NCI-H69 (cell line): ENCODE results near the gene EDIL3.

ENCODE experiments used
- DNase-seq: peaks from one replicate; lab custom pipeline; 2025; lab: John Stamatoyannopoulos, UW

The EDIL3 gene

DNA sequence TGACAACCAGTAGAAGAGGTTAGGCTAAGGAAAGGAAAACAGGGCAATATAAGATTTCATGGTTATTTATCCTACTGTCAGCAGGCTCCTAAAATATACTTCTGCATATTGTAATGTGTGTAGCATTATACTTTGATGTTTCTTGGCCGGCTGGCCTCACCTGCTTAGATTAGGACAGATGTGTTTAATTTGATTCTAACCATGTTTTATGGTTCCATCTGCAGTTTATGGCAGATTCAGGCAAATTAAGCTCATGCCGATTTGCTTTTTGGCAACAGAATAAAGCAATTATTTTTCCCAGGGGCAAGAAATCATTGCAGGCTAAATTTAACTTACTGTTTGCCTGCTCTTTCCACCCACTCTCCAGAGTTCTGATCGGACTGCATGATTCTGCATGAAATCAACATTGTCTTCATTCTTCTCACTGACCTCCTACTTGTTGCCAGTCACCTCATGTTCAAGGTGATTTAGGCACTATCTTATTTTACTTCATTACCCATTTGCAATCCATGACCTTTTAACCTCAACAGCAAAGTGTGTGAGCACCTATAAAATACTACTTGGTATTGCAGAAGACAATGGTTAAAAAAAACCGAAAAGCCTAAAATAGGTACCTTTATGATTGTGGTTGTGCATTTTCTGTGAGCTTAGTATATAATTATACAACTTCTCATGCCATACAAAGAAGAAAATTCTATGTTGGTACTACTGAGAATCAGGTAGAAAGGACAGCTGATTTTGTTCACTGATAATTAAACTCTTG is 125.2 kb downstream of the EDIL3 start:
- DNase-seq, result peak; percentile 84

DNA sequence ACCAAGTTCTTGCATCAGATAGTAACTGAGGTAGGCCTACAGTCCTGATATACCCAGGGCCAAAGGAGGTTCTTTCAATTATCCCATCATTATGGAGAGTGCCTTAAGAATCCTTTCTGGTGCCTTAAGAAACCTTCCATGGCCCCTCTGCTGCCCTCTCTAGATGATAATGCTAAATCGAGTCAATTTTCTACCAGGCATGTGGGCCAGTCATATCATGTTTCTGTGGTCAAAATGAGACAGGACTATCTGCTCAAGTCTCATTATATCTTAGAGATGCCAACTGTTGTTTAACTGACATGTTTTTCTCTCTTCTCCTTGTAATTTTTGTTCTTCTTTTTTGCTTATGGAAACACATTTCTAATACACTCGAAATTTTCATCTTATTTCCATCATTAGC is 127.6 kb downstream of the EDIL3 start:
- no peak for DNase-seq

DNA sequence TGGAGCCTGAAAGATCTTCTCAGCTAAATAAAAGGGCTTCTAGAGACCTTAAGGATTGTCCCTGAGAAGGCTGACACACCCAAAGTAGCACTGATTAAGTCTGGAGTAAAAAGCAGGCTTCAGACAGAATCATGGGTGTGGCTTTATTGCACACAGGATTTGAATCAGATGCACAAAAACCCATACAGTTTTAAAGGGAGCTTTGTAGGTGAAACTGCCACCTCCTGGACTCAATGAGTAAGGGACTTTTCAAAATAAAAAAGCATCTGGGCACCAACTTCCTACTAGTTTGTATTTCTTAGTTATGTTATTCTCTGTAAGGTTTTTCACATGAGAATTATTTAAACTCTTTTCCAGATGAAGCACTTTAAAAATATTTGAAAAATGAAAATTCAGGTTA is 129.4 kb downstream of the EDIL3 start:
- peak; percentile 79 for DNase-seq

DNA sequence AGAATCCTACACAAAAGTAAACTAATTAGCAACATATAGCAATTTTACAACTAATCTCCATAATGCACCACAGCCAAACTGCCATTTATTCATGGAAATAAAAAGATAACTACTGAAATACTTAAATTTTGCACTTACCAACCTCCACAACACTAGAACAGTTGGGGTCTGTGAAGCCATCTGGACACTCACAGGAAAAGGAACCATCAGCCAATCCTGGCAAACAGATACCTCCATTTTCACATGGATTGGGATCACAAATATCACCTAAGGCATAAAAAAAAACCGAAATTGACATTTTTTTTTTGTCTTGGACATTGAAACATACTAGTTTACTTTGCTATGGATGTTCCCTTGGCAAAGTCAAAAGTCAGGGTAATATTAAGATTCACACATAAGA is 130.7 kb downstream of the EDIL3 start:
- DNase-seq, result peak; percentile 35

DNA sequence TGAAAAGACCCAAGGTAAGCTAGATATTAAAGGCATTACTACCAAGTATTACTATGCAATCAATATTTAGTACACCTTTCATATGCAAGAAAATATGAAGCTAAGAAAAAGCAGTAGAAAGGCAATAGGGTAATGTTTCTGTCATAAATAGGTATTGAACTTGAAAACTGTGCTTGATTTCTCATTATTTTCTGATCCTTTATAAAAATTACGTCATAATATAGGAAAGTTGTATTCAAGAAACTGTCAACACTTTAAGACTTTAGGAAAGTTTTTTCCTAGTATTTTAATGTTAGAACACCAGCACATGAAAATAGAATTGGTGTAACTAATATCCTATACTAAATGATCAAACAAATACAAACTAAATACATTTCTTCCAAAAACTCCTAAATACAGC is 133.2 kb downstream of the EDIL3 start:
- DNase-seq, result no peak

DNA sequence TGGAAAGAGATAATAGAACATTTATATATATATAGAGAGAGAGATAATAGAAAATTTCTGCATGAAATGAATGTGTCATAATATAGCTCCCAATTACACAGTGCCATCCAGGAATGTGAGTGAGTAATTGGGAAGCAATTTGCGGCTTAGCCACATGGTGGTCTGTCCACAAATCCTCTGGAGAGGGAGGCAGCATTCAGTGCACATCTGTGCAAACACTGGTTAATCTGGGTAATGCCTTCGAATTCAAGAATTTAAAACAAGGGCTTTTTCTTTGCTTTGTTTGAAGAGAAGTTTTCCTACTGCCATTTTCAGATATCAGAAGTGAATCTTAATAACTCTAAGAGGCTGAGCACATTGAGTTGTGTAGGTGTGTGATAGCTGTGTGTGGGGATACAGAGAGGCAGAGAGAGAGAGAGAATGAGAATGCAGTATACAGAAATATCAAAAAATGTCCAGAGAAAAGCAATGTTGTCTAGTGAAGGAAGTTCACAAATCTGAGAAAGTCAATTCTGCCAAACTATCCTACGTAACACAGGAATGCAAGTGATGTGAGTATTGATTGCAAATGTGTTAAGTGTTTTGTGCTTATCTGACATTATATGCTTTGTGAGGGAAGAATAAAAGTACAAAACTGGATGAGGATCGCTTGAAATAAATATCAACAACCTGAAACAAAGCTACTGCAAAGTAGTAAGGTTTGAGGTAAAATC is 134.6 kb downstream of the EDIL3 start:
- peak; percentile 83 for DNase-seq

DNA sequence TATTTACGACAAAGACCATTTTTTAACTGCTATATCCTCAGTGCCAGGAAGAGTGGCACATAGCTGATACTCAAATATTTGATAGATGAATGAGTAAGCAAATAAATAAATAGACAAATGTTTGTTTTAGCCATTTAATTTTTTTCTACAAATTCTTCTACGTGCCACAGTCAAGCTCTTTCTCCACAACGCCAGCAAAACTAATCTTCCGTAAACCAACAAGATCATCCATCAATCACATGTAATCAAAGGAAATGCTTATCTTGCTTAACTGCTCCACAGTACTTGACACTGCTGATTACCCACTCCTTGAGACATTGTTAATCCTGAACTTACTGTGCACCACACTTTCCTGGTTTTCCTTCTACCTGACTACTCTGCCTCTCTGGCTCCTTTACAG is 136.7 kb downstream of the EDIL3 start:
- DNase-seq, result no peak

DNA sequence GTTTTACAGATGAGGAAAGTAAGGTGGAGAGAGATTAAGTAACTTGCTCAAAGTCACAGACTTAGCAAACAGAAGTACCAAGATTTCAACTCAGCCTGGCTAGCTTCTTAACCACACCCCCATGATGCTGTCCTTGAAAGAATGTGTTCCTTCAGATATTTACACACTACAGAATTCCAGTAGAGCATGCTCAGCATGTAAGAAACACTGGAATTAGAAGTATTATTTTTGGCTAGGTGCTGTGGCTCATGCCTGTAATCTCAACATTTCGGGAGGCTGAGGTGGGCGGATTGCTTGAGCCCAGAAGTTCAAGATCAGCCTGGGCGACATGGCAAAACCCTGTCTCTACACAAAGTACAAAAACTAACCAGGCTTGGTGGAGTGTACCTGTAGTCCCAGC is 142.4 kb downstream of the EDIL3 start:
- no peak for DNase-seq

DNA sequence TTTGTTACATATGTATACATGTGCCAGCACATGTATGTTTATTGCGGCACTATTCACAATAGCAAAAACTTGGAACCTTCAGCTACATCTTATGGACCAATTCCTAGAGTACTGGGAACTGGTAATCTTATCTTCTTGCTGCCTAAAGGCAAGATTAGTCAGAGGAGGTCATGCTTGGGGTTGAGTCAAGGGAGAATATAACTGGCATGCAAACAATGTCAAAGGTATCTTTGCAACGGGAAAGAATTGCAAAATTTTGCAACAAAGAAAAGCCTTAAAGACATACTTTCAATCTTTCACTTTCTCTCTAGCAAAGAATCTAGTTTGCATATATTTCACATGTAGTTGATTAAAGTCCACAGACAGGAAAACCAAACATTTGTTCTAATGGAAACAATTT is 145.2 kb downstream of the EDIL3 start:
- no peak for DNase-seq

DNA sequence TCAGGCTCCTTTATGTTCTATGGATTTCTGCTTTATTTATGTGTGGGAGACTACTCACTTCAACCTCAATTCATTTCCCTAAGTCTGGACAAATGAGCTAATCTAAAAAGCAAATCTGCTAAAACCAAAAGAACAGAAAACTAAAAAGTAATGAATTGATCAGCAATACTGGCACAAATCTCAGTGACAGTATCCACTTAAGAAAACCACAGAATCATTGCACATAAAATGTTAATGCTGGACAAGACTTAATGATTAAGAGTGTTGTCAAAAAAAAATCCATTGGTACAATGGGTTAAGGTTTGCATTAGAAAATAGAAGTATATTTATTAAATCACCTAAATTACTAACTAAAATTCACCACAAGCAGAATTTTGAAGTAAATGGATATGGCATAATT is 147.6 kb downstream of the EDIL3 start:
- DNase-seq, result peak; percentile 11

DNA sequence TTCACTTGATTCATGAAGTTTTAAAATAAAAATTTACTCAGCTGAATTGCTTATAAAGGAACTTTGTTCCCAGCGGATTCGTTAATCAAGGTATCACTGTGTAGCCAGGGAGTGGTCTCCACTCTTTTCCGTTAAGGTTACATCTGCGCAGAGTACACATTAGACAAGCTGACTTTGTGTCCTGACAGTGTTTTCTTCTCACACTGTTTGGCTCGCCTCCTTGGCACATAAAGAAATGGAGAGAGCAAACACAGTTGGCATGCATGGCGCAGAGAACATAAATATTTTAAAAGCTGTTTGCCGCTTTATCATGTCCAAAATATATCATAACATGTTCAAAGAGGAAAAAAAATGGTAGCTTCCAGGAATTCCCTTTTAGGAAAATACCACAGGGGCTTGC is 153.2 kb downstream of the EDIL3 start:
- DNase-seq, result peak; percentile 8

DNA sequence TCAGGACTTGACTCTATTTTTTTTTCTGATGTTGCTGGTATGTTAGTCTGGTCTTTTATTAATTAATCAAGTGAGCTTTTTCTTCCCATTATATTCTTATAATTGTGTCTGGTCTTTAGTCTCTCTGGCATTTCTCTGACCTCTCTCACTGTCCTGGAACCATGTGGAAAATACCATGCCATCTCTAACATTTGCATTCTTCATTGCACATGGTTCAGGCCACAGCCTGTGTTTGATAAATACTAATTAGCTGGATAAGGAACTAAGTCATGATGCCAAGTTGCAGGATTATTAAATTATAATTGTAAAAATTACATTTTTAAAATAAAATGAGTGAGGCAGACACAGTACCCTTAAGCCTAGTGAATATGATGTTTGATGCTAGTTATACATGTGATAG is 155.6 kb downstream of the EDIL3 start:
- DNase-seq, result no peak

DNA sequence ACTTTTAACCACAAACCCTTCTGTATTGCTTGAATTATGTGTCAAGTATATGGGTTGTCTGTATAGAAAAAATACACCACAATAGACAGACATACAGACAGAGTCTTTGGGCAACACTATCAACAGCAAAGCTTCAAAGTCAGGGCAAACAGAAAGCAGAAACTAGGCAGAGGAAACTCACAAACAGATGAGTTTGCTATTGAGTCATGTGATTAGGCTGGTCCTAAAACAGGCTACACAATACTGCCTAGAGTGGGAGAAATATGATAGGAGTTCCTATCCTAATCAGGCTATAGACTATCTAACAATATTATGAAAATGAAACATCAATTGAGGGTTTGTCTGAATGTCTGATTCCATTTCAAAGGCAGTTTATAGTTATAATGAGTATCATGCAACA is 156.4 kb downstream of the EDIL3 start:
- peak; percentile 10 for DNase-seq

DNA sequence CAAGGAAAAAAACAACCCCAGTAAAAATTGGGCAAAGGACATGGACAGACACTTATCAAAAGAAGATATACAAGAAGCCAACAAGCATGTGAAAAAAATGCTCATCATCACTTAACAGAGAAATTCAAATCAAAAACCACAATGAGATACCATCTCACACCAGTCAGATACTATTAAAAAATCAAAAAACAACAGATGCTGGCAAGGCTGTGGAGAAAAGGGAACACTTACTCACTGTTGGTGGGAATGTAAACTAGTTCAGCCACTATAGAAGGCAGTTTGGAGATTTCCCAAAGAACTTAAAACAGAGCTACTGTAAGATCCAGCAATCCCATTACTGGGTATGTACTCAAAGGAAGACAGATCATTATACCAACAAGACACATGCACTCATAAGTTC is 157.4 kb downstream of the EDIL3 start:
- DNase-seq, result no peak

DNA sequence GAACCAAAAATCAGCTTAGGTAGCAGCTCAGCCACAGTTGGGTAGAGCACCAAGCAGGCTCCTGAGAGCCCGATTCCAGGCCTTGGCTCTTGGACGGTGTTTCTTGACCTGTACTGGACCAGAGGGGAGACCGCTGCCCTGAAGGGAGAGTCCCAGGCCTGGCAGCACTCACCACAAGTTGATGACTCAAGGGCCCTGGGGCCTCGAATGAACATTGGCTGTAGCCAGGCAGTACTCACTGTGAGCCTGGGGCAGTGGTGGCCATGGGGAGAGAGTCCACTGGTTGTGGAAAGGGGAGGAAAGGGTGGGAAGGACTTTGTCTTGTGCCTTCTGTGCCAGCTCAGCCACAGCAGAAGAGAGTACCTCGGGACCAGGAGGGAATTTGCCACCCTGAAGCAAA is 166.1 kb downstream of the EDIL3 start:
- no peak for DNase-seq

DNA sequence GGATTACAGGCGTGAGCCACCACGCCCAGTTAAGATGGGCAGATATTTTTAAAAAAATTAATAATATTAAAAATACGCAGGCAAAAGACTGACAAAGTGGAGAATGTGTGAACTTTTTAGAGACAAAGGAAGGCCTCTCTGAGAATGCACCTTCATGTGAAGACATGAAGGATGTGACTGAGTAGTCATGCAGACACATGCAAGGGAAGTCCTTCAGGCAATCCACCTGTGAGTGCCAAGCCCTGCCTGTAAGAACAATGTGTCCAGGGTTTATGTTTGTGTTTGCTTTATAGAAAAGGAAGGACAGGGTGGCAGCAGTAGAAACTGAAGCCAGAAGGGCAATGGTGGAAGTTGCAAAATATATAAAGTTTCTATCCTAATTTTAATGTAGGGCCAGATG is 169.2 kb downstream of the EDIL3 start:
- DNase-seq, result peak; percentile 12

DNA sequence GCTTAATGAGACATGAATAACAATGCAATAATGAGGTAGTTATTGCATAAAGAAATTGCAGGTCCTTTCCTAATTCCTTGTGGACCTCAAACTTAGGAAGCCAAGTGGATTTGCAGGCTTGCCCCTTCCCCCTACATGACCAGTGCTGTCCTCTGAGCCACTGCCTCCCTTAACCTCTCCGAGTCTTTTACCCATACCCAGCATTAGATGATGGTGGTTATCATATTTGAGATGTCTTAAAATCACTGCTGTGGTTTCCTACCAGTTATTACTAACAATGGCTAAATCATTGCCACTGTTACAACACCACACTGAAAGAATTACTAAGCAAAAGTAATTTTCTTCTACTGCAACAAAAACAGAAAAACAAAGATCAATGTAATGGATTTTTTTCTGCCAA is 170.8 kb downstream of the EDIL3 start:
- DNase-seq, result no peak

DNA sequence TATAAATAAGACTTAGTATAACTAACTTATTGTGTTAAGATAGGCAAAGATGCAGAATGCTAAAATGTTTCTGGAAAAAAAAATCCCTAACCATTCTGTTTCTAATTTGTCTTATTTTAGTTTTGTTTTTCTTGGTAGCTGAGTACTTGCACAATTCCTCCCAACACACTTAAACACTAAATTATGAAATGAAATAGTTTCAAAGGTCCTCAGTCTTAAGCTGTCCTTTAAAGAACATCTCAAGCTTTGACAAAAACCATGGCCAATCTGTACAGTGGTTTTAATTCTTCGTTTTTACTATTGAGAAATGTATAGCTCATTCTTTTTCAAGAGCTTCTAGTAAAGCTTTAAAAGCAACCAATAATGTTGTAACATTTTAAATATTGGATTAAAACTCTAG is 171.5 kb downstream of the EDIL3 start:
- no peak for DNase-seq

DNA sequence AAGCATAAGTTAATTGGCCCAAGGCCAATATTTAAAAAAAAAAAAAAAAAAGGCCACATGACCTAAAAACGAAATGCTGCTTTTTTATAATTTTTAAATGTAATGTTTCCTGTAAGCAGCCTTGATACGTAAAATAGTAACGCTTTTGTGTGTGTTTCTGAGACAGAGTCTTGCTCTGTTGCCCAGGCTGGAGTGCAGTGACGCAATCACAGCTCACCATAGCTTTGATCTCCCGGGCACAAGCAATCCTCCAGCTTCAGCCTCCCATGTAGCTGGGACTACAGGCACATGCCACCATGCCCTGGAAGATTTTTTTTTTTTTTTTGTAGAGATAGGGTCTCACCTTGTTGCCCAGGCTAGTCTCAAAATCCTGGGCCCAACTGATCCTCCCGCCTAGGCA is 179.9 kb downstream of the EDIL3 start:
- no peak for DNase-seq

DNA sequence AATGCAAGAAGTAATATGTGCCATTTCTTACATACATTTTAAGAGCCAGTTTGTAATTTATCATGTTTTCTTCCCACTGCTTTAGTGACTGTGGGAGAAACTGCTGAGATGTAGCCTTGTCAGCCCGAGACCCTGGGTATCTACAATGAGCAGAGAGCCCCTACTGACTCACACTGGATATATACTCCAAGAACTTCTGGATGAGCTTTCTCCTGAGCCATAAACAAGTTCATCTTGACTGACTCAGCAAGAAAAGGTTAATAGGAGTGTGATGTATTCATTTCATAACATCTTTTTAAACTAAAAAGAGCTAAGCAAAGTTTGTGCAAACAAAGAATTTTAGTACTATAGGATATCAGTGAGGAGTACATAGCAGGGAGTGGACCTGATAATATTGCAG is 182.5 kb downstream of the EDIL3 start:
- DNase-seq, result no peak

DNA sequence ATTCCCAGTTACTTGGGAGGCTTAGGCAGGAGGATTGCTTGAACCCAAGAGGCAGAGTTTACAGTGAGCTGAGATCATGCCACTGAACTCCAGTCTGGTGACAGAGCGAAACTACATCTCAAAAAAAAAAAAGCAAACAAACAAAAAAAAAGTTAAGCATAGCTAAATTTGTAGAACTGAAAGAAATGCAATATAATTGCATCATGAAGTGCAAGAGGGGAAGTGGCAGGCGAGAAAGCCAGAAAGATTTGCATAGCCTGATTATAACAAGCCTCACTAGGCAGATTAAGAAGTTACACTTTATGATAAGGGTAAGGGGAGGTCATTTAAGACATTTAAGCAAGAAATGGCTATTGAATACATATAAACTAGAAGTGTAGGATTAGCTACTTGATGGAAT is 187.1 kb downstream of the EDIL3 start:
- DNase-seq, result no peak

DNA sequence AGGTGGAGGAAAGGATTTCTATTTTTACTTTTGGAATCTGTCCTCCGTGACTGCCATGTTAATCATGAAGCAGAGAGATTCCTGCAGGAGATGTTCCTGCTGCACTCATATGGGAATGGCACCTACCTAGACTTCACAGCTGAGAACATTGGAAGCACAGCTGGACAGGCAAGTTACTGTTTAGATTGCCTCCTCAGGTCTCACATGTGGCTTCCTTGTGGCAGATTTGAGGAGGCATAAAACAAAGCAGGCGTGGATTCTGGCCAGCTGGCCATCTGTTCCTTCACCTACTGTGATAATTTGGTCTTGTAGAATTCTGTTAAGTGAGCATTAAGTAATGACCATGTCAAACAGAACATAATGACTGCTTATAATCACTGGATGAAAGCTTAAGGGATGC is 193.4 kb downstream of the EDIL3 start:
- DNase-seq, result peak; percentile 99

DNA sequence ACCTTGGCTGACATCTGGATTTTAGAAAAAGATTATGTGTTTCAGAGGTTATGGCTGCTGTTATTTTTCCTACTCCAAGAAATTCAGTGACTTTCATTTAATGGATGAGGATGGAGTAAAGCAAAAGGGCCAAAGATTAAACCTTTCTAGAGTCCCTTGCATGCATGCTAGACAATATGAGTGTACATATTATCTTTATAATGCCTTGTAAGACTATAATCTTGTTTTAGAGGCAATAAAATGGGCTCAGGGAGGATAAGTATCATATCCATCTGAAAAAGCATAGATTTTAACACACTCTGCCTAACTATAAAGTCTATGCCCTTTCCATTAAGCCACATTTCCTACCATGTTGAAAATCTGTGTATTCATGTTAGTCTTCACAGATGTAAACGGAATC is 199.8 kb downstream of the EDIL3 start:
- no peak for DNase-seq

DNA sequence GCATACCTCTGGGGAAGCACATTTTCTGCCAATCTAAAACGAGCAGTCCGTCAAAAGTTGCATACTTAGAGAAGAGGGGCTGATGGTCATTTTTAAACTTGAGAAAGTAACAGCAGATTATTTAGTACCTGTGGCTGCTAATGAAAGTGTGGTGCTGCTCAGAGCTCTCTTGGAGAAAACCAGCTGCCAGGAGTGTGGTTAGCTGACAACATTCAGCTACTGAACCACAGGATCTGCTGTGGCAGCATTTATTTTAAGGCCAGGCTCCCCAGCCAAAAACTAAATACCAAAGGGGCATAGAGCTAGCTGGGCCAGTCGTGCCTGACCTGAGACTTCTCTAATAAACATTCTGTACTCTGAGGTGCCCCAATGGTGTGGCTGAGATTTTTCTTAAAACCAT is 203.6 kb downstream of the EDIL3 start:
- peak; percentile 34 for DNase-seq
